HG03571 (cell line): Measurements from ENCODE around the gene MAPK10.
"Not testable (repeated sequence)": the region's sequence is repeated elsewhere in the genome, so short reads cannot be mapped to it uniquely, and the experiment has no call there.

Source experiments
- ATAC-seq: cut with Tn5 transposase; IDR thresholded peaks from one replicate; pipeline ENCODE4 v1.9.1; 2021; ENCODE audit not compliant: unreplicated experiment

MAPK10 gene

GRCh38 chr4:86117705-86118302, 242.0 kb downstream of the MAPK10 start:
- ATAC-seq = no peak

DNA sequence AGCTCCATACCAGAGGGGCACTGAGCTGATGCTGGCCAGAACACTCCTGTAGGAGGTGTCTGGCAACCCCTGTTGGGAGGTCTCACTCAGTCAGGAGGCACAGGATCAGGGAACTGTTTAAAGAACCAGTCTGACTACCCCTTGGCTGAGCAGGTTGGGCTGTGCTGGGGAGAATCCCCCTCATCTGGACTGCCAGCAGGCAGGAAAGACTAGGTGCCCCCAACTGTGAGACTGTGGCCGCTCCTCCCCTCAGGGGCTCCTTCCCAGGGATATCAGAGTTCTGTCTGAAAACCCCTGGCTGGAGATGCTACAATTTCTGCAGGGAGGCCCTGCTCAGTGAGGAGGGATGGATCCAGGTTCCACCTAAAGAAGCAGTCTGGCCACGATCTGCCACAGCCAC, 245.3 kb downstream of the MAPK10 start:
- no peak for ATAC-seq

DNA sequence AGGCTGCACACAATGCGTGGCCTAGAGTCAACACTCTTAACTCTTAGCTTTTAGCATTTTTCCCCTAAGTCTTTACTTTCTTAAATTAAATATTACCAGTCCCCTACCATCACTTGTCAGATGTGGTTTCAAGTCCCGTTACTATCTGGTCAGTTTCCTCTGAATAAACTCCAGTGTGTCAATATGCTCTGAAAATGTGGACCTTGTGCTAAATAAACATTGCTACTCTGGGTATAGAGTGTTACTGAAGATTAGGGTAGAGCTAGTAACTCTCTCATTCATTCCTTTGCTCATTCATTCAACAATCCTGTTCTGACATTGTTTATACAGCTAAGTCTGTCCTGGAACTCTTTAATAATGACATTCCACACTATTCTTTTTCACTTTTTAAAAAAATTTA, 251.0 kb downstream of the MAPK10 start:
- no peak for ATAC-seq

GRCh38 chr4:86108137-86108536, 251.7 kb downstream of the MAPK10 start:
- no peak for ATAC-seq

GRCh38 chr4:86107112-86107511, 252.7 kb downstream of the MAPK10 start:
- ATAC-seq = no peak

DNA sequence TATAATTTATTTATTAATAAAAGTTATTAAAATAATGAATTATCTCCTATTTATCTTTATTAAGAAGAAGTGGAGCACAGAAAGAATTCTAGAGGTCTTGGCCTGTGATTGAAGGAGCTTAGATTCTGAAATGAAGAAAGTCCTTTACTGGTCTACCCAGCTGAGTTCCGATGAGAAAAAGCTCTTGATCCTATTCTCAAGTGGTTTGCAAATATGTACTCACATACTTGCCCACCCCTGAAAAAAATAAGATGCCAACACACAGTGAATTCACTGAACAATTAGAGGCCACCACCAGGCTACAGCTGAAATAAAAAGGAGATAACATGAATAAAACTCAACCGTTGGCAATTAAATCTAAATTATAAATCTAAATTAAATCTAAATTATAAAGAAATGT, 253.4 kb downstream of the MAPK10 start:
- ATAC-seq = no peak

GRCh38 chr4:86101841-86102240, 258.0 kb downstream of the MAPK10 start:
- ATAC-seq = no peak

DNA sequence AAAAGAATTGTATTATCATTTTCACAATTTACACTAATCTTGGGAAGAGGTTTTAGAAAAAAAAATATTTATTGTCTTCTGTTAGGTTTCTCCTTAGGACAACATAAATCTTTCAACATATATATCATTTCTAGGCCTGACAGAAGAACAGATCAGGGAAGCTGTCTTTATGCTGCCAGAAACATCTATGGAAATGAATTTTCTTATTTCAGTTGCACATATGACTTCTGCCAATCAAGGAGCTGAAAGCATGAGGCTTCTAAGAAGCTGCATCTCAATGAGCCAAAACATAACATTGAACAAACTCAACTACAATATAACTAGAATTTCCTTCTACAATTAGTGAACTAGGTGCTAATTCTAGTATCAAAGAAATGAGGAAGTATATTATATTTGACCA, 258.4 kb downstream of the MAPK10 start:
- no peak for ATAC-seq

- ATAC-seq = no peak
Observed at GRCh38 chr4:86100539-86101215, 259.2 kb downstream of the MAPK10 start.

- ATAC-seq = no peak
Observed at GRCh38 chr4:86099348-86099747, 260.5 kb downstream of the MAPK10 start.

- no peak for ATAC-seq
Observed at GRCh38 chr4:86098691-86099090, 261.2 kb downstream of the MAPK10 start.

- ATAC-seq = no peak
Observed at GRCh38 chr4:86096373-86096772, 263.5 kb downstream of the MAPK10 start.

DNA sequence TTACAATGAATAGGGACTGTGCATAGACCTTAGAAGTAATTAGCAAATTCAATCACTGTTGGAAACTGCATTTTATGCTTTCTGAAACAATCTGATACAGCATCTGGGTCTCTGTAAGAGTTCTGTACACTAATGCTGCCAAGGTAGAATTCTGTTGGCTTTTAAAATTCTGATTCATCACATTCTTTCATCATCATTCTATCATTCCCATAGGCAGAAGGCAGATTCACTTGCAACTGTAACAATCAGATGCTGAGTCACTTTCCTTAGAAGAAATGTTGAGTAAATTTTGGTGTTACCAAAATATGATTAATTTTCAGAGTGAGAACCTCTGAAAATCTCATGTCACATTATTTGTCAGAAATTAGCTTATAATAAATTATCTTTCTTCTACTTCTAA, 267.2 kb downstream of the MAPK10 start:
- ATAC-seq = no peak

- no peak for ATAC-seq
Observed at GRCh38 chr4:86091201-86091600, 268.7 kb downstream of the MAPK10 start.

GRCh38 chr4:86089781-86090323, 270.0 kb downstream of the MAPK10 start:
- no peak for ATAC-seq

- ATAC-seq = no peak
Observed at GRCh38 chr4:86089053-86089452, 270.8 kb downstream of the MAPK10 start.

GRCh38 chr4:86075796-86076195, 284.1 kb downstream of the MAPK10 start:
- not testable (repeated sequence) for ATAC-seq

DNA sequence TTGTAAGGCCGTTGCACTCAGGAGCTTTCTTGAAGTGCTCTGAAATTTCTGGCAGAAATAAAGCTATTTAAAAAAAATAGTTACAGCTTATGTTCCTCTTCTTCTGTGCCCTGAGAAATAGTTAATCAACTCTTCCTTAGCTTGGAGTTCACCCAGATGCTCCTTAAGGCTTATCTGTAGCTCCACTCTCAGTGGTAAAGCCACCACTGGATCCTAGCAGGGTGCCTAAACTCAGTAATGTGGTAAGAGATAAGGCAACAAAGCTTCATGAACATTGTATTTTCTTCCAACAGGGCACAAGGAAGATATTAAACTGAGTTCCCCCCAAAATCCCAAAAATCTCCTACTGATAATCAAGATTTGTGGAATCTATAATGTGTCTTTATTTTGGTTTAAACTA, 299.5 kb downstream of the MAPK10 start:
- no peak for ATAC-seq

- no peak for ATAC-seq
Observed at GRCh38 chr4:86058621-86059020, 301.2 kb downstream of the MAPK10 start.

DNA sequence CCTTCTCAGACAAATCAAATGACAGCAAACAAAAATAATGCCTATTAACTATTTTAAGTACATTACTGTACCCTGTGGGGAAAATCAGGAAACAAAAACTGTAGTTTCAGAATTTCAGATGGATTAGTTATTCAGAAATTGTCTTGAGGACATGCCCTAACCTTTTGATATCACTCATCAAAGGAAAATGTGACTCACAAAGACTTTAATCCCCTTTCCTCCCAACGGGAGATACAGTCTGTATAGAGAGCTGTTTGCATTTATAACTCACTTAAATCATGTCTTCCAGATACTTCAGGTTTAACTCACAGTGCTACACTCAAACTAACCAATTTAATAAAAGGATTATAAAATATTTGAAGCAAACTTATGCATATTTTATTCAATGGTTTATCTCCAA, 304.0 kb downstream of the MAPK10 start:
- no peak for ATAC-seq

- no peak for ATAC-seq
Observed at GRCh38 chr4:86054286-86055032, 305.4 kb downstream of the MAPK10 start.

- ATAC-seq = no peak
Observed at GRCh38 chr4:86050496-86050895, 309.4 kb downstream of the MAPK10 start.
